Kidney (tissue), 14 donors: ENCODE measurements around the gene AUP1. TPM values are rescaled to one million over a fixed set of nuclear protein-coding genes. Genes with fewer than 3 reads are reported as not detected.
A peak's percentile ranks its signal among the peaks of the same experiment; 100 is the strongest.

ENCODE experiments used
- DNase-seq, 5 donors: peaks; one replicate each; pipeline ENCODE4 v3.0.0-alpha.2; 2013 to 2020
- FAIRE-seq: peaks from 2 replicates; lab custom pipeline; 2012; peaks lifted over from hg19 to GRCh38; lab: Jason Lieb, UNC
- H3K27ac ChIP-seq, 2 donors: one replicate each; pipeline ENCODE4 v1.7.0; 2013; ENCODE audit warnings: low read depth in 2 of 2, low read length in 2 of 2, inconsistent platforms in 1 of 2
- H3K27me3 ChIP-seq: one replicate; pipeline ENCODE4 v1.7.1; 2013; ENCODE audit warnings: low read length, inconsistent platforms; ENCODE audit not compliant: control insufficient read depth, insufficient read depth
- H3K36me3 ChIP-seq, 3 donors: one replicate each; pipeline versions ENCODE4 v1.7.0 to v1.7.1; 2013; ENCODE audit warnings: low read length in 3 of 3, control low read depth in 1 of 3, inconsistent platforms in 1 of 3; ENCODE audit not compliant: insufficient read depth in 3 of 3, control insufficient read depth in 2 of 3
- H3K4me1 ChIP-seq, 3 donors: one replicate each; pipeline versions ENCODE4 v1.7.0 to v1.7.1; 2013; ENCODE audit warnings: low read length in 3 of 3, inconsistent platforms in 1 of 3, low read depth in 1 of 3; ENCODE audit not compliant: control insufficient read depth in 2 of 3, insufficient read depth in 2 of 3
- H3K4me3 ChIP-seq, 3 donors: one replicate each; pipeline versions ENCODE4 v1.7.0 to v1.8.1; 2013; ENCODE audit warnings: low read length in 3 of 3, control low read depth in 1 of 3, inconsistent platforms in 1 of 3
- H3K9ac ChIP-seq, 3 donors: one replicate each; pipeline versions ENCODE4 v1.7.0 to v1.7.1; 2013; ENCODE audit warnings: low read length in 3 of 3, control low read depth in 1 of 3, inconsistent platforms in 1 of 3
- H3K9me3 ChIP-seq, 3 donors: one replicate each; pipeline versions ENCODE4 v1.7.0 to v1.7.1; 2013; ENCODE audit warnings: low read length in 3 of 3, control low read depth in 1 of 3, inconsistent platforms in 1 of 3; ENCODE audit not compliant: control insufficient read depth in 2 of 3, insufficient read depth in 1 of 3
- intact Hi-C: fragments of 100-400 bp; cut with DNase I; formaldehyde crosslinking; loops from one replicate; pipeline ENCODE4 v1.11.1; 2022
- polyA plus RNA-seq: library from polyadenylated mRNA; stranded (reverse); fragments of 350-450 nt; fragmentation: Illumina TruSeq; extraction: RNeasy Lipid Tissue Mini Kit (QIAGEN cat#74804); gene quantifications from one replicate; pipeline ENCODE4 v1.2.3, GENCODE V29; 2014; ENCODE audit warnings: low read depth, low replicate concordance; ENCODE audit not compliant: insufficient read depth
- total RNA-seq: library from RNA; stranded (reverse); fragmentation: NEBNext Ultra II Directional; extraction: Animal tissue kit (Norgen Biotek cat#: 25700); gene quantifications from one replicate; pipeline ENCODE4 v1.2.1, GENCODE V29; 2021
- TF ChIP-seq, protein P1 (sequence below): IDR thresholded peaks from 3 replicates; pipeline ENCODE4 v1.5.1; 2012; ENCODE audit warnings: mild to moderate bottlenecking, moderate library complexity, borderline replicate concordance; ENCODE audit not compliant: insufficient read depth; ENCODE audit errors: extremely low read depth
- donor health status: control.
- donor health status: control.
- donor health status: control.
- donor health status: control.
- donor health status: control.
- donor health status: DM: yes; HTN: yes; CAD: no.
- donor health status: Normal renal cell carcinoma (clear cell type).

AUP1 gene
- total and polyA plus RNA-seq, 2 donors from 2014 or later, result 91.0 to 130 TPM

DNA sequence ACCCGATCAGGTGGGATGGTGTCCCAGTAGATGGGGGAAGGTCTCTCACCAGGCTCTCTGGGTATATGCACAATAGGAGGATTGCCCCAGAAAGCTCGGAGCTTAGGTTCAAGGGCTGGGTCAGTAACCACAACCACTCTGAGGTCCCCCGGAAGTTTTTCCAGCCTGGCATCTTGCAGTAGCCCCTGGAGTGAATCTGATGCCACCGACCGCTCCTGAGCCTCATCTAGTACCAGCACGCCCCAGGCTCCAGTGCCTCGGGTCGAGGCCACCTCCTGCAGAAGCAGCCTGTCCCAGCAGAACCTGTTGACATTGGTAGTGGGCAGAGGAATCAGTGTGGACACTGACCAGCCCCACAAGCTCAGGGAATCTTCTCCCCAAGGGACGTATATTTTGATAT is 5.5 kb downstream of the AUP1 start:
- Histone ChIP-seq H3K36me3 (peaks cover 0 to 25% (median 15%) of the 10 kb centered on the region in 3 donors), H3K4me3 (no peak overlapping the region), H3K27ac (no peak overlapping the region), H3K9ac (no peak overlapping the region), H3K4me1 (peaks cover 0 to 10% (median 4%) of the 10 kb centered on the region in 3 donors), H3K9me3 (no peaks in the 10 kb centered on the region), H3K27me3 (peaks cover 2% of the 10 kb centered on the region)
- intact Hi-C loops, result no loop called here
- DNase-seq (peak in 1 of 5 donors; percentile 52), FAIRE-seq (no peak)
- TF ChIP-seq, protein P1, sequence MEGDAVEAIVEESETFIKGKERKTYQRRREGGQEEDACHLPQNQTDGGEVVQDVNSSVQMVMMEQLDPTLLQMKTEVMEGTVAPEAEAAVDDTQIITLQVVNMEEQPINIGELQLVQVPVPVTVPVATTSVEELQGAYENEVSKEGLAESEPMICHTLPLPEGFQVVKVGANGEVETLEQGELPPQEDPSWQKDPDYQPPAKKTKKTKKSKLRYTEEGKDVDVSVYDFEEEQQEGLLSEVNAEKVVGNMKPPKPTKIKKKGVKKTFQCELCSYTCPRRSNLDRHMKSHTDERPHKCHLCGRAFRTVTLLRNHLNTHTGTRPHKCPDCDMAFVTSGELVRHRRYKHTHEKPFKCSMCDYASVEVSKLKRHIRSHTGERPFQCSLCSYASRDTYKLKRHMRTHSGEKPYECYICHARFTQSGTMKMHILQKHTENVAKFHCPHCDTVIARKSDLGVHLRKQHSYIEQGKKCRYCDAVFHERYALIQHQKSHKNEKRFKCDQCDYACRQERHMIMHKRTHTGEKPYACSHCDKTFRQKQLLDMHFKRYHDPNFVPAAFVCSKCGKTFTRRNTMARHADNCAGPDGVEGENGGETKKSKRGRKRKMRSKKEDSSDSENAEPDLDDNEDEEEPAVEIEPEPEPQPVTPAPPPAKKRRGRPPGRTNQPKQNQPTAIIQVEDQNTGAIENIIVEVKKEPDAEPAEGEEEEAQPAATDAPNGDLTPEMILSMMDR, result no peak

DNA sequence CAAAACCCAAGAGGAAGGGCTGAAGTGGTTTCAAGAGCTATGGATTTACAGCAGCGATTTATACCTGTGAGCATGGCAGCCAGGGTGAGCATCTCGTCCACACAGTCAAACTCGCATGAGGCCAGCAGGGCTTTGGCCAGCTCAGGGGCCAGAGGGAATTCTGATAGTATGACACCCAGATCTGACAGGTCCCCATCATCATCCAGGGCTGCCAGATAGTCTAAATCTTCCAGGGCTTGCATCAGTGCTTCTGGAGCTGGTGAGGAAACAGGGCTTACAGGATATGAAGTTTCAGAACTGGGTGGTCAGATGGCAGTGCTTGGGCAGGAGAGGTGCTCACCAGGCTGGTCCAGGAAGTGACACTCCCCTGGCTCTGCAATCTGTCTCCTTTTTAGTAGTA is 7.0 kb downstream of the AUP1 start:
- DNase-seq, result no peak
- intact Hi-C loops, result no loop called here
- Histone ChIP-seq H3K4me3 (no peak overlapping the region), H3K36me3 (peaks cover 0 to 16% (median 15%) of the 10 kb centered on the region in 3 donors), H3K27me3 (peaks cover 17% of the 10 kb centered on the region), H3K27ac (no peak overlapping the region), H3K9me3 (no peaks in the 10 kb centered on the region), H3K9ac (no peak overlapping the region), H3K4me1 (no peaks in the 10 kb centered on the region)
- TF ChIP-seq, protein P1, result no peak
- FAIRE-seq, result no peak

DNA sequence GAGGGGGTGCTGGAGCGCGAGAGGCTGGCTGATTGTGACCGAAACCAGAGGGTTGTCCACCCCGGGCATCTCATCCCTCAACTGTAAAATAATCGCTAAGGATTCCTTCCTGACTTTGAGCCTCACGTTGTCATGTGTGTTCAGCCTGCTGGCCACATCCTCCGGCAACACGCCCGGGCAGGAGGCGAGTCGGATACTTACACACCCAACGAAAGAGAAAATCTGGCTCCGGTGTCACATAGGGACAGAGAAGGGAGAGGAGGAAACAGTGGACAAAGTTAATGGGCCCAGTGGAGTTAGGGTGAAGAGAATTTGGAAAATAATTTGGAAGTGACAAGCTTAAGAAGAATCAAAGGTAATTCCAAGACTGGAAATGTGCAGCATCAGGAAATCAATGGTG is 12.9 kb downstream of the AUP1 start:
- no peak for FAIRE-seq
- DNase-seq, result no peak
- H3K4me1 ChIP-seq, result peaks cover 0 to 5% (median 0%) of the 10 kb centered on the region in 3 donors
- no peak overlapping the region for H3K9ac ChIP-seq
- H3K27me3 ChIP-seq, result peaks cover 49% of the 10 kb centered on the region
- TF ChIP-seq, protein P1, result no peak
- H3K4me3 ChIP-seq, result peak overlapping the region in 1 of 3 donors; percentile 13
- no peaks in the 10 kb centered on the region for H3K9me3 ChIP-seq
- H3K27ac ChIP-seq, result no peak overlapping the region
- no peaks in the 10 kb centered on the region for H3K36me3 ChIP-seq
- intact Hi-C loops, result no loop called here

DNA sequence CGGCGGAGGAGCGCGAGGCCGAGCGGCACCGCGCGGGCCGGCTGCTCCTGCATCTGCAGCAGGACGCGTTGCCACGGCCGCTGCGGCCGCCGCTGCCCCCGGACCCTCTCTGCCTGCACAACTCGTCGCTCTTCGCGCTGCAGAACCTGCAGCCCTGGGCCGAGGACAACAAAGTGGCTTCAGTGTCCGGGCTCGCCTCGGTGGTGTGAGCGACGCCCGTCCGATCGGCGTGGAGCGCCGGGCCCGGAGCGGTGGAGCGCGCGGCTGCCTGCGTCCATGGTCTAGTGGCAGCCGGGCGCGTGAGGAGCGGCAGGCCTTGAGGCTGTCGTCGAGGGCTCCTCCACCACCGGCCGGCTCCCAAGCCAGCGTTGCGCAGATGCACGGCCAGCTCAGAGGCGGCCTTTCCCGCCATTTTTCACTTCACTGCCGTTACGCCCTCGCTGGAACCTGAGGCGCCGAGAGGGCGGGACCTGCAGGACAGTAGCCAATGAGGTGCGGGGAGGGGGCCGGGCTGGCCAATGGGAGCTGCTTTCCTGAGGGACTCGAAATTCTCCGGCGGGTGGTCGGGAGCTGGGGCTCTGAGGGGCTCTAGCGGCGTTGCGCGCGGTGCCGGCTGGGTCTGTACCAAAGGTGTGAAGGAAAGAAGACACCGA is 13.4 kb downstream of the AUP1 start:
- FAIRE-seq, result no peak
- H3K4me1 ChIP-seq, result peaks cover 0 to 5% (median 0%) of the 10 kb centered on the region in 3 donors
- H3K27me3 ChIP-seq, result peaks cover 55% of the 10 kb centered on the region
- DNase-seq, result peak; percentile 86 to 91 (median 89)
- intact Hi-C loops, result no loop called here
- no peaks in the 10 kb centered on the region for H3K9me3 ChIP-seq
- H3K9ac ChIP-seq, result no peak overlapping the region
- peak overlapping the region in 1 of 3 donors; percentile 13 for H3K4me3 ChIP-seq
- TF ChIP-seq, protein P1, result no peak
- H3K27ac ChIP-seq, result no peak overlapping the region
- no peaks in the 10 kb centered on the region for H3K36me3 ChIP-seq
